ENCODE data around the gene APBB2.

Gene APBB2

GRCh38 chr4:41134581-41134980 lies 79.8 kb downstream of the APBB2 start:
- no peak for DNase-seq (ENCODE audit: low read depth)

GRCh38 chr4:41133454-41134018 lies 80.8 kb downstream of the APBB2 start:
- DNase-seq (ENCODE audit: low read depth), result no peak

GRCh38 chr4:41132055-41132683 lies 82.2 kb downstream of the APBB2 start:
- DNase-seq (ENCODE audit: low read depth), result no peak

- no peak for DNase-seq (ENCODE audit: low read depth)
Observed at GRCh38 chr4:41129936-41130440, 84.4 kb downstream of the APBB2 start.

- no peak for DNase-seq (ENCODE audit: low read depth)
Observed at GRCh38 chr4:41129128-41129754, 85.1 kb downstream of the APBB2 start.

GRCh38 chr4:41125558-41126311 lies 88.6 kb downstream of the APBB2 start:
- no peak for DNase-seq (ENCODE audit: low read depth)

DNA sequence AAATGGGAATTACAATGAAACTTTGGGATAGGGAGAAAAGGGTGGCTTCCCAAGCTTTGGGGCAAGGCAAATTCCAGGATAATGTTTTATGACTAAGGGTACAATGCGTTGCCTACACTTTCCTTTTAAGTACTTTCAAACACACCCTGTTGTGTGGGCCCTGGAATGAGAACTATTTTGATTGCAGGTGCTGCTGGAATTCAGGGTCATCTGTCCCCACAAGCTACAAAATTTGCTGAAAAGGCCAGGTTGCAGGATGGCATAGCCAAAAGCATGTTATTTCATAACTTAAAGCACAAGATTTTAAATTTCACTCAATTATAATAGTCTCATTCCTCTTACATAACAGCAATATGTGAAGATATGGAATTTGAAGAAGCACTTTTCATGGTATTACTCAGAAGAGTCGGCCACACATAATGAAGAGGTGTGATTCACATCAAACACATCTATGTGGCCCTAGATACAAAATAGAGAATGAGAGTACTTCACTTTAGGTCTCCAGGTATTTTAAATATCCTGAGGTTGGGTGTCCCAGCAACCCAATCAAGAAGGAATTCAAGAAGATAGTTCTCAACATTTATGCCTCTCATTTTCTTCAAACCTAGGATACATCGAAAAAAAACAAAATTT lies 89.3 kb downstream of the APBB2 start:
- DNase-seq (ENCODE audit: low read depth), result no peak

DNA sequence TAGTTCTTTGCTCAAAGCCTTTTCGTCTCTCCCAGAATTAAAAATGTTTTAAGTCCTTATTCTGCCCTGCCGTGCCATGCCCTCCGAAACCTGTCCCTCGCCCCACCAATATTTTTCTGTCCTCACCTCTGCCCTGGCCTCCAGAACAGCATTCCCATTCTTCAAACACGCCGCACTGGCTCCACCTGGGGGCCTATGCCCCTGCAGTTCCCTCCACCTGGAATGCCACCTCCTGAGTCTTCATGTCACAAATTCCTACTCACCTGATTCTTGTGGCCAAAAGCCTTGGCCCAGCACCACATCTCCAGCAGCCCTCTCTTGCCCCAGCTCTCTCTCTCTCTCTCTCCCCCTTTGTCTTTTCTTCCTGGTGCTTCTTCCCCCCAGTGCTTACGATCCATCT lies 91.6 kb downstream of the APBB2 start:
- DNase-seq (ENCODE audit: low read depth), result no peak

DNA sequence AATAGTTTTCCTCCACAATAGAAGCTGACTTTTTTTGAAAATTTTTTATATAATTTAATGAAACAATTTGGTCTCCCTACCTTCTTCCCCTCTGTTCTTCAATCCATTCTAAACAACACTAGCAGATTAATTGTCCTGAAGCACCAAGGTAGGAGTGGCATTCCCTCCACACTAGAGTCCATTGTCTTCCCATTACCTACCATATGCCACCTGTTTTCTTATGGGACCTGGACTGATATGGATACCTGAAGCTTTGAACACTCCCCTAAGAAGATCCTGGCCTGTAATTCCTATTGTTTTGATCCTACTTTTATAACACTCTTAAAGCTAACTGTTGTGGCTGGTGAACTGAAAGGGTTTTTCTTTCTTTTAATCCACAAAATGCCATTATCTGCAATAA lies 92.0 kb downstream of the APBB2 start:
- no peak for DNase-seq (ENCODE audit: low read depth)

GRCh38 chr4:41121906-41122305 lies 92.4 kb downstream of the APBB2 start:
- no peak for DNase-seq (ENCODE audit: low read depth)

- no peak for DNase-seq (ENCODE audit: low read depth)
Observed at GRCh38 chr4:41120297-41121217, 93.8 kb downstream of the APBB2 start.

- DNase-seq (ENCODE audit: low read depth), result no peak
Observed at GRCh38 chr4:41119867-41120295, 94.5 kb downstream of the APBB2 start.

DNA sequence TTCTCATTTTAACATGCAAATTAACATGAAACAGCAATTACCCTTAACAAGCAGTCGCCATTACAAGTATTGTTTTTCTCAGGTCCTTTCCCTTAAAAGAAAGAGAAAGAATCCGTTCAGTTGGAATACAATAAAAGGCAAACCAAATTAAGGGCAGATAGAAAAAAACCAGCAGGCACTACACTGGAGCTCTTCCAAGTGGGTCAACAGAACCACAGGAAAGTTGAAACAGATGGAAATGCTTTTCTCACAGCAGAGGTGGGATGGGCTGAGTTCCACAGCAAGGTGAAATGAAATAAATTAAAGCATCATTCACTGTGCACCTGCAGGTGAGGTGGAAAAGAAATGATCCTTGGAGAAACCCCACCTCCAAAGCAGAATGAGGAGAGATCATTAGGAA lies 102.6 kb downstream of the APBB2 start:
- no peak for DNase-seq (ENCODE audit: low read depth)

- no peak for DNase-seq (ENCODE audit: low read depth)
Observed at GRCh38 chr4:41110050-41110449, 104.3 kb downstream of the APBB2 start.

GRCh38 chr4:41108481-41108880 lies 105.9 kb downstream of the APBB2 start:
- DNase-seq (ENCODE audit: low read depth), result no peak

GRCh38 chr4:41106694-41107419 lies 107.5 kb downstream of the APBB2 start:
- no peak for DNase-seq (ENCODE audit: low read depth)

DNA sequence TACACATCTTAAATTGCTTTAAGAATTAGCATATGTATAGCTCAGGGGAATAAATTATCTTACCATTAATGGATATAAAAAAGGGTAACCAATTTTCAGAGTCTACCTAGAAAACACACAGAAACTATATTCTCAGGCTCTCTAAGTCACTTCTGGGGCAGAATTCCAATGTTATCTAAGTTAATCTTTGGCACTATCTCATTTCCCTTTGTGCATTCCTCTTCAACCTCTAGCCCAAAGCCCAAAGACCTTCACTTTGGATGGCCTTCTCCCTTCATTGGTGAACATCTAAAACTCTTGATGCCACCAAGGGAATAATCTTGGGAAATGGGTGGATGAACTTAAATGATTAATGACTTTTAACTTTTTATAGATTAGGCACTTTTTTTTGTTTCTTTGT lies 108.3 kb downstream of the APBB2 start:
- DNase-seq (ENCODE audit: low read depth), result no peak

DNA sequence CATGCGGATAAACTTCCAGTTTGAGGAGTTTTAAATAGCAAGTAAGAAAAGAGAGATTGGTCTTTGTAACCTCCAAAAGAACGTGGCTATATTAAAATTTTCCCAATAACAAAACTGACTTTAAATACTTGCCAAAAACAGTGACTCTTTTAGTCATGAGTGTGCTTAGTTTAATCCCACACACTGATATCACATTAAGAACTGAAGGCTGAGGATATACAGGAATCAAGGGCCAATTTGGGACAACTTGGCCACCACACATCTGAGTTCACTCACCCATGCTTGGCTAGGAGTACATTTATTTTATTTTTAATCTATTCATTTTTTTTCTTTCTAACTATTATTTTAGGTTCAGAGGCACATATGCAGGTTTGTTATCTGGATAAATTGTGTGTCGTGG lies 110.2 kb downstream of the APBB2 start:
- no peak for DNase-seq (ENCODE audit: low read depth)

- DNase-seq (ENCODE audit: low read depth), result no peak
Observed at GRCh38 chr4:41103657-41104056, 110.7 kb downstream of the APBB2 start.

DNA sequence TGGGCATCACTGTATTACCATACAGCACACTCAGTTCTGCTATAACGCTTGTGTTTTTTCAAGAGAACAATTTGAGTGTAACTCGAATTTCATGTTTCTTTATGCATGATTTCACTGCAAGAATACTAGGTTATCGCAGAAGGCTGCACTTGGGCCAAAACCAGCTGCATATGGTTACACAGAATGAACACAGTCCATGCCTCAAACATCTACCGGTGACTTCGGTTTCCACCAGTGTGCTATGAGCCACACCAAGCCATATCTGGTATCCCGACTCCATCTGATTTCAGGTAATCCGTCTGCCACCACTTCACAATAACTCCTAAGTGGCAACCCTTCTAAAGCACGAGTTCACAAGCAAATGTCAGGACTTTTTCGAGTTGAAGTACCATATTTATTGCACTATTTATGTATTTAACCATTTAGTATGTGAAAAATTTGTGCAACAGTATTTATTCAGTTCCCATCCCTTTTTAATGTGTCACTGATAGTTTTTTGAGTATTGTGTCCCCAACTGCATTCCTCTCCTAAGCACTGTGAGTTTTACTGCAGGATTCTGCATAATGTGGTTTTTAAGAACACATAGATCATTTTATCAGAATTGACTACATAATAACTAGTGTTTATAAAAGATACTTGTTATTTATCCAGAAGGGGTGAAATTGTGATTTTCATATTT lies 111.8 kb downstream of the APBB2 start:
- DNase-seq (ENCODE audit: low read depth), result no peak
